Inferior parietal cortex (tissue), 1 donor: ENCODE measurements around the gene DPPA4.

Experiments
- DNase-seq: peaks from one replicate; pipeline ENCODE4 v3.0.0-alpha.2; 2016; ENCODE audit errors: extremely low spot score

The DPPA4 gene

DNA sequence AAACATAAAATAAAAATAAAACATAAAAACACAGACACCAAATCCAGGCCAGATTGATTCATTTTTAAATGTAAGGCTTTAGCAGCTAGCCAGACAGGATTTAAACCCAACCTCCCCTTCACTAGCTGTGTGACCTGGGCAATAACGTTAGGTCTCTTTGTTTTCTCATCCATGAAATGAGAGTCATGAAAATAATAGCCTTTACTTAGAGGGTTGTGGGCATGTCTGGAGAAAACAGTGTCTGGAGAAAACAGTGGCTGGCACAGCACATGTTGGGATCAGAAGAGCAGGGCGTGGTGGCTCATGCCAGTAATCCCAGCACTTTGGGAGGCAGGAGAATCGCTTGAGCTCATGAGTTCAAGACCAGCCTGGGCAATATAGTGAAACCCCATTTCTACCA is 1.9 kb upstream of the DPPA4 start:
- DNase-seq, result no peak

- no peak for DNase-seq
These were observed 976 bp upstream of the DPPA4 start for GRCh38 chr3:109338322-109338721.

DNA sequence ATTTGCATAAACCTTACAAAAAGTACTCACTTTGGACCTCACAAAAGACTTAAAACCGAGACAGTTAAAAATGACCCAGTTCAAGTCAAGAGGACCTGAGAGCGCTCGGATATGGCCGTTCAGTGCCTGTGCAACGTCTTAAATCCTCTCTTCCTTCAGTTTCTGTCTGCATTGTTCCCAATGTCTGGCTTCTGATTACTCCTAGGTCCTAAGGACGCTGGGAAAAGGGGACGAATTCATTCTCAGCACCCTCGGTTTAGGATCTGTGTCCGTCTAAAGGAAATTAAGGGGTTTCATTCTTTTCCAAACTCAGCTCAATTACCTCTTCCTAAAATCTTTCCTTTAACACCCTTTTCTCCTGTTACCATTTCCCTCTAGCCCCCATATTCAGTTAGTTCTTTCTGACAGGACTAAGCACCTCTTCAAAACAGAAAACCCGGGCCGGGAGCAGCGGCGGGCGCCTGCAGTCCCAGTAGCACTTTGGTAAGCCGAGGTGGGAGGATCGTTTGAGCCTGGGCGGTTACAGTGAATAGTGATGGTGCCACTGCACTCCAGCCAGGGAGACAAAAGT is 970 bp downstream of the DPPA4 start:
- no peak for DNase-seq

GRCh38 chr3:109334572-109334971 is 2.8 kb downstream of the DPPA4 start:
- no peak for DNase-seq

DNA sequence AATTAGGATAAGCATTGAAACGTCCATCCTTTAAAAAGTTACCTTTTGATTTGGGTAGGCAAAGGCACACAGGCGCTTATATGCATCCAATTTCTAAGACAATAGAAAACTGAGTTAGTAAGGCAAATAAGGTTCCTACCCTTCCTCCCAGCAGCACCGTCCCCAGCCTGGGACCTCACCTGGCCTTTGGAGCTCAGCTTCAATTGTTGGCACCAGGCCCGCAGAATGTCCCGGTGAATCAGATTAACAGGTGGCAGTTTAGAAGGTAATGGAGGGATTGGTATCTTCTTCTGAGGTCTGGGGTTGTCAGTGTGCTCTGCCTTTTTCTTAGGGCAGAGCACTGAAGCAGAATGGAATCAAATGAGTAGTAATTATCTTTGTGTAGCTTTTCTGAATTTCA is 5.7 kb downstream of the DPPA4 start:
- DNase-seq, result no peak

DNA sequence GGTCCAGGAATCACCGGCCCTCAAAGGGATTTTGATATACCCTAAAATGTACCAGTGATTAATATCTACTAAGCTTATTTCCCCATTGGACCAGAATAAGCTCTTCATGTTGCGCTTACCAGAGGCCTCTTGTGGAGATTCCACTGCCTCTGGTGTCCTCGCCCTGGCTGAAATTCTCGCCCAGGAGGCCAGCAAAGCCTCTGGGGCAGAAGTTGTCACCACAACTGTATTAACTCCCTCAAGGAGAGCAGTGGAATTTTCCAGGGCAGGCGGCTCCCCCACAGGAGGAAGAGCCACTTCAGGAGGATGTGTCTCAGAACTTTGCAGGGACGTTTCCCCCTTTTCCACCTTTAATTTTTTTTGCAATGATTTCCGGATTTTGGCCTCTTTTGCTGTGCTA is 6.9 kb downstream of the DPPA4 start:
- DNase-seq, result no peak

- no peak for DNase-seq
These were observed 9.1 kb downstream of the DPPA4 start for GRCh38 chr3:109328202-109328601.

GRCh38 chr3:109325657-109326056 is 11.7 kb downstream of the DPPA4 start:
- DNase-seq, result no peak

DNA sequence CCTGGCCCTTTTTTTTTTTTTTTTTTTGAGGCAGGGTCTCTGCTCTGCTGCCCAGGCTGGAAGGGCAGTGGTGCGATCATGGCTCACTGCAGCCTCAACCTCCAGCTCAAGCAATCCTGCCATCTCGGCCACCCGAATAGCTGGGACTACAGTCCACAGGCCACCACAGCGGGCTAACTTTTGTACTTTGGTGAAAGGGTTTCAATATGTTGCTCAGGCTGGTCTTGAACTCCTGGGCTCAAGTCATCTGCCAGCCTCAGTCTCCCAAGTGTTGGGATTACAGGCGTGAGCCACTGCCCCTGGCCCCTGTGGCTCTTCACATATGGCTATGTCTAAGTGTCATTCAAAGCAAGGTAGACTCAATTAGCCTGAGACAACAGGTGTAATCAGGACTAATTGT is 12.2 kb downstream of the DPPA4 start:
- no peak for DNase-seq

DNA sequence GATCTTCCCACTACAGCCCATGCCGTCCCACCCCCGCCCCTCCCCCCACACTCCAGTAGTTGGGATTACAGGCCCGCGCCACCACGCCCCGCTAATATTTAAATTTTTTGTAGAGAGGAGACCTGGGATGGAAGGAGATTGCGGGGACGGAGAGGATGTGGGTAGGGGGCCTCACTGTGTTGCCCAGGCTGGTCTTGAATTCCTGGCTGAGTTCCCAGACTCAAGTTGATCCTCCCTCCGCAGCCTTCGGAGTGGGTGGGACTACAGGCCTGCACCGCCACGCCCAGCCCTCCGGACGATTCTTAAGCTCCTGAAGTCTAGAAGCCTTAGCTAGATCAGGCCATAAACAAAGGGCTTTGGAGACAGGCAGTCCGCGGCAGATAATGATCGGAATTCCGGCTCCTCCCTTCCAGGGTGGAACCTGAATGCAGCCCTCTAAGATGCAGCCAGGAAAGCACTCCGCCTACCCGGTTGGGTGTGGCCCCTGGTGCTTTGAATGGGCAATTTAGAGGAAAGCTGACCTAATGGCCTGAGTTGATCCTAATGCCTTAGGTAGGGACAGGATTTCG is 21.1 kb downstream of the DPPA4 start, which contains the start of gene DPPA2:
Gene DPPA2, minus strand, starts transcription at position 356 of the 569 bp plus-strand sequence. CDS start 1,975 bp downstream, outside the sequence.
- DNase-seq, result no peak

- no peak for DNase-seq
These were observed 24.3 kb downstream of the DPPA4 start for GRCh38 chr3:109313061-109313460.

GRCh38 chr3:109297496-109297895 is 39.9 kb downstream of the DPPA4 start:
- no peak for DNase-seq

DNA sequence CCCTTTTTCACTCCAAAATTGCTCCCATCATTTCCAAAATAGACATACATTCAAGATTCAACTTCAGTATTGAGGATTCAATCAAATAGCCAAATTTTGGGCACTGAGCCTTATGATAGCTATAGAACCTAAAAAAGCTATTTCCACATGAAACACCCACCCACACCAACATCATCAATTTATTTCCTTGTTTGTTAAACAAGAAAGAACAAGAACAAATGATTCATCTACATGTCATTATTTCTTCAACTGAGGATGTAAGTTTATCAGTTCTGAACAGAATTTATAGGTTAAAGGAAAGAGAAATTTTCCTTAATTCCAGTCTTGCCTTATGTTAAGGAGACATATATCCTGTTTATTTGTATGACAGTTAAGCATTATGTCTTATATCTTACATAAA is 53.3 kb downstream of the DPPA4 start:
- DNase-seq, result no peak

- DNase-seq, result no peak
These were observed 58.8 kb downstream of the DPPA4 start for GRCh38 chr3:109278546-109278945.

GRCh38 chr3:109278141-109278540 is 59.2 kb downstream of the DPPA4 start:
- no peak for DNase-seq
